K562 (cell line): ENCODE data around the gene CCDC171. TPM values are rescaled to one million over a fixed set of nuclear protein-coding genes. Genes with fewer than 3 reads are reported as not detected.

Source experiments
- ATAC-seq: fragments of 200-7000 bp; cut with Tn5 transposase; 3 replicates; pipeline ENCODE4 v1.9.1; 2020; ENCODE audit warnings: moderate library complexity
- BruUV-seq: library from RNA; stranded (reverse); fragments of 400-500 nt; replicated peaks from 2 replicates; lab custom pipeline; 2021; lab: Mats Ljungman, UMichigan
- CTCF ChIA-PET: fragments of 300-600 bp; formaldehyde crosslinking; extraction: SDS; loops from one replicate; lab custom pipeline; 2021; ENCODE audit warnings: low intra/inter-chr PET ratio; lab: Yijun Ruan, JAX
- POLR2A ChIA-PET: fragments of 300-600, 350-650 bp; sonication (Branson Sonifier 250); formaldehyde crosslinking; extraction: SDS; loops from one replicate; lab custom pipeline; 2021; ENCODE audit warnings: antibody characterized with exemption, inconsistent platforms; lab: Yijun Ruan, JAX
- DNase-seq, 4 experiments: peaks; one replicate each; pipeline versions ENCODE4 v3.0.0 to v3.0.0-alpha.2; 2011 to 2018; ENCODE audit warnings: low spot score in 3 of 4, mixed read lengths in 3 of 4; ENCODE audit errors: extremely low read depth in 1 of 4
- FAIRE-seq: peaks from 2 replicates; lab custom pipeline; 2011; peaks lifted over from hg19 to GRCh38; lab: Jason Lieb, UNC
- H2AFZ ChIP-seq: 2 replicates; pipeline ENCODE4 v1.6.0; 2011; ENCODE audit warnings: low read depth, low read length, control low read depth, inconsistent platforms
- H3K27ac ChIP-seq: fragments of 200-600 bp; 3 replicates; pipeline ENCODE4 v1.8.0; 2011; ENCODE audit warnings: low read depth, mild to moderate bottlenecking, control low read depth, inconsistent platforms, low read length, moderate library complexity, mixed read lengths; ENCODE audit errors: extremely low read depth
- H3K27me3 ChIP-seq, 2 experiments: fragments of 300-600 bp in 1 of 2; 2 replicates in 1 of 2; 3 replicates in 1 of 2; pipeline versions ENCODE4 v1.6.0 to v1.8.0; 2011; ENCODE audit warnings: inconsistent platforms in 2 of 2, low read length in 2 of 2, mild to moderate bottlenecking in 1 of 2, mixed read lengths in 1 of 2, moderate library complexity in 1 of 2; ENCODE audit not compliant: control insufficient read depth in 2 of 2, insufficient read depth in 2 of 2
- H3K36me3 ChIP-seq: fragments of 300-600 bp; 3 replicates; pipeline ENCODE4 v1.8.0; 2011; ENCODE audit warnings: mild to moderate bottlenecking, low read length, inconsistent platforms; ENCODE audit not compliant: control insufficient read depth, insufficient read depth
- H3K4me1 ChIP-seq, 2 experiments: fragments of 200-600 bp in 1 of 2; replicated peaks in 1 of 2; 2 replicates in 1 of 2; 3 replicates in 1 of 2; pipeline versions ENCODE4 v1.5.1 to v1.8.0; 2011; ENCODE audit warnings: inconsistent platforms in 2 of 2, low read length in 2 of 2, mild to moderate bottlenecking in 1 of 2, mixed read lengths in 1 of 2, moderate library complexity in 1 of 2; ENCODE audit not compliant: control insufficient read depth in 2 of 2, insufficient read depth in 2 of 2
- H3K4me2 ChIP-seq: 2 replicates; pipeline ENCODE4 v1.6.1; 2011; ENCODE audit warnings: low read length, control low read depth, inconsistent platforms, mixed read lengths; ENCODE audit not compliant: insufficient read depth
- H3K4me3 ChIP-seq: fragments of 200-600 bp; sonication (generic), shearing (Covaris generic); 2 replicates; pipeline ENCODE4 v1.5.1; 2016; ENCODE audit warnings: control low read depth, inconsistent platforms
- H3K79me2 ChIP-seq: fragments of 200-600 bp; 3 replicates; pipeline ENCODE4 v1.8.0; 2011; ENCODE audit warnings: low read length, inconsistent platforms; ENCODE audit not compliant: control insufficient read depth, insufficient read depth
- H3K9ac ChIP-seq, 2 experiments: 2 replicates each; pipeline versions ENCODE4 v1.6.0 to v1.6.1; 2011; ENCODE audit warnings: low read depth in 2 of 2, low read length in 2 of 2, control low read depth in 1 of 2, inconsistent platforms in 1 of 2, mild to moderate bottlenecking in 1 of 2, mixed read lengths in 1 of 2; ENCODE audit not compliant: insufficient read depth in 1 of 2
- H3K9me1 ChIP-seq: one replicate; pipeline ENCODE4 v1.6.0; 2011; ENCODE audit warnings: inconsistent platforms, mild to moderate bottlenecking, low read length, moderate library complexity; ENCODE audit not compliant: control insufficient read depth, insufficient read depth
- H3K9me3 ChIP-seq: replicated peaks from 2 replicates; pipeline ENCODE4 v1.5.1; 2011; ENCODE audit warnings: low read depth, low read length, inconsistent platforms; ENCODE audit not compliant: control insufficient read depth, insufficient read depth
- H4K20me1 ChIP-seq: replicated peaks from 2 replicates; pipeline ENCODE4 v1.6.1; 2011; ENCODE audit warnings: low read length, inconsistent platforms, mixed read lengths; ENCODE audit not compliant: control insufficient read depth, insufficient read depth
- CCAR2 ChIP-seq: fragments of 200-400 bp; formaldehyde crosslinking; IDR thresholded peaks from 2 replicates; pipeline ENCODE4 v1.6.1; 2017; ENCODE audit warnings: mild to moderate bottlenecking, low read depth, low read length
- ELF2 ChIP-seq: fragments of 250-450 bp; sonication (Bioruptor Pico); IDR thresholded peaks from 2 replicates; pipeline ENCODE4 v1.5.0; 2021; ENCODE audit warnings: mild to moderate bottlenecking
- GABPB2 ChIP-seq: fragments of 250-450 bp; sonication (Bioruptor Pico); conservative IDR thresholded peaks from 2 replicates; pipeline ENCODE4 v1.5.1; 2021; ENCODE audit warnings: mild to moderate bottlenecking
- NFYB ChIP-seq: IDR thresholded peaks from 2 replicates; pipeline ENCODE4 v1.6.1; 2011; ENCODE audit warnings: mild to moderate bottlenecking, moderate library complexity; ENCODE audit not compliant: insufficient read length; ENCODE audit errors: extremely low read depth
- POLR3A ChIP-seq: IDR thresholded peaks from 2 replicates; pipeline ENCODE4 v1.6.1; 2011; ENCODE audit warnings: borderline replicate concordance, mild to moderate bottlenecking, moderate library complexity; ENCODE audit not compliant: insufficient read length, insufficient read depth; ENCODE audit errors: extremely low read depth
- RUNX1 ChIP-seq: sonication (generic); IDR thresholded peaks from 2 replicates; pipeline ENCODE4 v1.6.1; 2016; ENCODE audit warnings: antibody characterized with exemption, low read depth
- SAFB2 ChIP-seq: fragments of 200-400 bp; formaldehyde crosslinking; IDR thresholded peaks from 2 replicates; pipeline ENCODE4 v1.6.1; 2018; ENCODE audit warnings: borderline replicate concordance, low read length, low read depth, moderate library complexity; ENCODE audit not compliant: severe bottlenecking
- WGBS: fragments of 100-300 bp; shearing (Covaris generic); methylation state at CpG from one replicate; pipeline ENCODE4 v1.1.6; 2016; ENCODE audit warnings: low coverage, mixed read lengths; ENCODE audit not compliant: insufficient coverage; ENCODE audit errors: missing lambda C conversion rate; 5-methylcytosine and 5-hydroxymethylcytosine counted together
- in situ Hi-C: fragments of 300-500 bp; cut with MboI; formaldehyde crosslinking; loops from 4 replicates; pipeline ENCODE4 v1.15.0; 2018; ENCODE audit warnings: inconsistent platforms, mixed read lengths
- intact Hi-C: fragments of 100-400 bp; cut with micrococcal nuclease; formaldehyde crosslinking; loops from 2 replicates; pipeline ENCODE4 v1.14.2; 2022
- polyA plus RNA-seq, 8 experiments: library from polyadenylated mRNA; depleted of rRNA in 4 of 8; stranded (reverse) in 5 of 8; unstranded in 3 of 8; fragments of >200 nt; fragmentation: Nextera tagmentation in 2 of 8; fragmentation: Illumina TruSeq in 1 of 8; extraction: Ambion mirVana in 2 of 8; extraction: Trizol in 1 of 8; gene quantifications; 2 replicates each; pipeline versions ENCODE4 v1.2.1 to v1.2.3, GENCODE V29; 2011 to 2014; ENCODE audit warnings: inconsistent platforms in 1 of 8, missing spikeins in 1 of 8
- total RNA-seq, 7 experiments: library from RNA; depleted of rRNA in 6 of 7; stranded (reverse); fragments of >200 nt in 6 of 7; fragmentation: Illumina TruSeq in 2 of 7; extraction: Trizol in 2 of 7; gene quantifications; 2 replicates each; pipeline versions ENCODE4 v1.2.1 to v1.2.3, GENCODE V29; 2011 to 2021; ENCODE audit warnings: low replicate concordance in 1 of 7
- TF ChIP-seq, protein P1 (sequence below): fragments of 250-450 bp; sonication (Bioruptor Pico); IDR thresholded peaks from 2 replicates; pipeline ENCODE4 v1.8.0; 2021; ENCODE audit warnings: mild to moderate bottlenecking, moderate library complexity

Gene CCDC171
- total and polyA plus RNA-seq, 9 of the 15 experiments (the other 6 are each of a cell fraction or from before 2014, with no cell fraction given): 0.08 to 3.8 (median 0.27) TPM

GRCh38 chr9:15959663-15960062, 406.8 kb downstream of the CCDC171 start (continued):
- no peak for TF ChIP-seq POLR3A

- BruUV-seq: no TSS peak
- in situ Hi-C loops: no loop called here
- Histone ChIP-seq H3K9me1 (no peaks in the 10 kb centered on the region), H3K27ac (no peak overlapping the region), H4K20me1 (no peaks in the 10 kb centered on the region), H3K36me3 (no peaks in the 10 kb centered on the region), H3K27me3 (no peaks in the 10 kb centered on the region), H3K9me3 (no peaks in the 10 kb centered on the region), H3K4me2 (no peak overlapping the region), H3K9ac (no peak overlapping the region), H3K79me2 (no peaks in the 10 kb centered on the region), H3K4me3 (no peak overlapping the region), H2AFZ (no peak overlapping the region), H3K4me1 (no peaks in the 10 kb centered on the region)
- TF ChIP-seq NFYB (no peak), RUNX1 (no peak), ELF2 (CRISPR knock-in tag) (no peak), SAFB2 (no peak), GABPB2 (CRISPR knock-in tag) (no peak), CCAR2 (no peak)
- TF ChIP-seq, protein P1, sequence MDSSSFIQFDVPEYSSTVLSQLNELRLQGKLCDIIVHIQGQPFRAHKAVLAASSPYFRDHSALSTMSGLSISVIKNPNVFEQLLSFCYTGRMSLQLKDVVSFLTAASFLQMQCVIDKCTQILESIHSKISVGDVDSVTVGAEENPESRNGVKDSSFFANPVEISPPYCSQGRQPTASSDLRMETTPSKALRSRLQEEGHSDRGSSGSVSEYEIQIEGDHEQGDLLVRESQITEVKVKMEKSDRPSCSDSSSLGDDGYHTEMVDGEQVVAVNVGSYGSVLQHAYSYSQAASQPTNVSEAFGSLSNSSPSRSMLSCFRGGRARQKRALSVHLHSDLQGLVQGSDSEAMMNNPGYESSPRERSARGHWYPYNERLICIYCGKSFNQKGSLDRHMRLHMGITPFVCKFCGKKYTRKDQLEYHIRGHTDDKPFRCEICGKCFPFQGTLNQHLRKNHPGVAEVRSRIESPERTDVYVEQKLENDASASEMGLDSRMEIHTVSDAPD: no peak
- 3% methylated on average over 3 of the region's 3 CpGs for WGBS
- FAIRE-seq: no peak
- intact Hi-C loops: no loop called here
- ATAC-seq: no peak
- DNase-seq: no peak
- POLR2A ChIA-PET: no interaction called here
- CTCF ChIA-PET: no interaction called here
Measured at GRCh38 chr9:15961217-15961616, 408.4 kb downstream of the CCDC171 start.
